Activated CD4-positive, alpha-beta T cell treated with anti-CD3 and anti-CD28 coated beads, Interleukin-10, Interleukin-2, amounts not matched to agents 100 ng/mL and 50 ng/mL, durations not matched to agents 16 hours and 8 hours (primary cell): Measurements from ENCODE around the gene THPO.

Experiments used
- DNase-seq: peaks from one replicate; pipeline ENCODE4 v3.0.0-alpha.2; 2020

The THPO gene

DNA sequence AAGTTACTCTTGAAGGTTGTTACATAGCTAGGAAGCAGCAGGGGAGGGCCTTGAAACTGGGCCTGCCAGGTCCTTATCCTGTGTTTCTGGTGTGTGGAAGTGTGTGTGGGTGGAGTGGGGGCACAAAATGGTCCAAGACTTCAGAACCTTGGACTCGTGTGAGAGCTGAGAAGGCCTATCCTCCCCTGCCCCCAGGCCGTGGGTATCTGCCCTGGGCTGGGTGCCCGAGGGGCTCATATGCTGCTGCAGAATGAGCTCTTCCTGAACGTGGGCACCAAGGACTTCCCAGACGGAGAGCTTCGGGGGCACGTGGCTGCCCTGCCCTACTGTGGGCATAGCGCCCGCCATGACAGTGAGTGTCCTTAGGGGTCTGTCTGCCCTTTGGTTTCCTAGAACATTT is 6.3 kb upstream of the THPO start:
- no peak for DNase-seq

DNA sequence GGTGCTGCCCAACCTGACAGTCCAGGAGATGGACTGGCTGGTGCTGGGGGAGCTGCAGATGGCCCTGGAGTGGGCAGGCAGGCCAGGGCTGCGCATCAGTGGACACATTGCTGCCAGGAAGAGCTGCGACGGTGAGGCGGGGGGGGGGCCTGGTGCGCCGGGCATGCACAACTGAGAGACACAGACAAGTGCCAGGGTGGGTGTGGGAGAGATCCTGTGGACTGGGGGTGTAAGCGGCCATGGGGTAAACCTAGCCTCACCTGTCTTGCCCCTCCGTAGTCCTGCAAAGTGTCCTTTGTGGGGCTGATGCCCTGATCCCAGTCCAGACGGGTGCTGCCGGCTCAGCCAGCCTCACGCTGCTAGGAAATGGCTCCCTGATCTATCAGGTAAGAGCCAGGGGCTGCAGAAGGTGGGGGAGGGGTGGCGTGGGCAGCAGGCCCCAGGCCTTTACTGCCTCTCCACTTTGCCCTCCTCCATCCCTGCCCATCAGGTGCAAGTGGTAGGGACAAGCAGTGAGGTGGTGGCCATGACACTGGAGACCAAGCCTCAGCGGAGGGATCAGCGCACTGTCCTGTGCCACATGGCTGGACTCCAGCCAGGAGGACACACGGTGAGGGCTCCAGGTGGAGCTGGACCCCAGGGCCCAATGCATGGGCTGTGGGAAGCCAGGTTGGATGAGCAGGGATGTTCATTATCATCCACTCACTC is 5.2 kb upstream of the THPO start:
- DNase-seq: no peak

DNA sequence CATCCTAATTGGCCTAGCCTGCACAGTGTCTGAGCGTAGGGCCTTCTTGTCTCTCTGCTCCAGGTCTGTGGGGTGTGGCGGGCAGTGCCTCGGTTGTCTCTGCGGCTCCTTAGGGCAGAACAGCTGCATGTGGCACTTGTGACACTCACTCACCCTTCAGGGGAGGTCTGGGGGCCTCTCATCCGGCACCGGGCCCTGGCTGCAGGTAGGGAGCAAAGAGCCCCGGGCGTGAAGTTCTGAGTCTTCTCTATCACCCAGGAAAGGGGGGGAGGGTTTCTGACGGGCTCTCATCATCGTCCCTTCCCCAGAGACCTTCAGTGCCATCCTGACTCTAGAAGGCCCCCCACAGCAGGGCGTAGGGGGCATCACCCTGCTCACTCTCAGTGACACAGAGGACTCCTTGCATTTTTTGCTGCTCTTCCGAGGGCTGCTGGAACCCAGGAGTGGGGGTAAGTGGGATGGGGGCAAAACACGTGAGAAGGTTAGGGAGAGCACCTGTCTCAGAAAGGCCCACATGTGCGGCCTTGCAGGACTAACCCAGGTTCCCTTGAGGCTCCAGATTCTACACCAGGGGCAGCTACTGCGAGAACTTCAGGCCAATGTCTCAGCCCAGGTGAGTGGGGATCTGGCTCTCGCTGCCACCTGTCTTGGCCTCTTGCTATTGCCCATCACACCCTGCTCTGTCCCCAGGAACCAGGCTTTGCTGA is 4.5 kb upstream of the THPO start:
- no peak for DNase-seq

DNA sequence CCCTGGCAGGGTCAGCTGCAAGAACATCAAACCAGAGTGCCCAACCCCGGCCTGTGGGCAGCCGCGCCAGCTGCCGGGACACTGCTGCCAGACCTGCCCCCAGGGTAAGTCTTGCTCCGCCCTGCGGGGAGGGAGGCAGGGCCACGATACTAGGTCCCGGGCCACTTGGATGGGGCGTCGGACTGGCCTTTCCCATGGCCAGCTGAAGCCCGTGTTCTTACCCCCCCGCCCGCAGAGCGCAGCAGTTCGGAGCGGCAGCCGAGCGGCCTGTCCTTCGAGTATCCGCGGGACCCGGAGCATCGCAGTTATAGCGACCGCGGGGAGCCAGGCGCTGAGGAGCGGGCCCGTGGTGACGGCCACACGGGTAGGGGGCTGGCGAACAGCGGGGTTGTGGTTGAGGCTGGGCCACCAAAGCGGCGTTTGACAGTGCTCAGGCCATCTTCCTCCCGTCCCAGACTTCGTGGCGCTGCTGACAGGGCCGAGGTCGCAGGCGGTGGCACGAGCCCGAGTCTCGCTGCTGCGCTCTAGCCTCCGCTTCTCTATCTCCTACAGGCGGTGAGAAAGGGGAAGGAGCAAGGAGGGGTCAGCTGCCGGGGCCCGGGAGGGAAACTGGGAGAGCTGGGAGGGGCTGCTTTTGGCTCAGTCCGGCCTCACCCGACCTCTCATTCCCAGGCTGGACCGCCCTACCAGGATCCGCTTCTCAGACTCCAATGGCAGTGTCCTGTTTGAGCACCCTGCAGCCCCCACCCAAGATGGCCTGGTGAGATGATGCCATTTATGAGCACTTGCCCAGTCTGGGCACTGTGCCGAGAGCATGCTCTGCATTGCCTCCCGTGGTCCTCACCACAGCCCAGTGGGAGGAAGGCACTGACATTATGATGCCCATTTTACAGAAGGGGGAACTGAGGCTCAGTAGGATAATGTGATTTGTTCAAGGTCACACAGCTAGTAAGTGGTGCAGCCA is 3.5 kb upstream of the THPO start:
- DNase-seq: no peak

DNA sequence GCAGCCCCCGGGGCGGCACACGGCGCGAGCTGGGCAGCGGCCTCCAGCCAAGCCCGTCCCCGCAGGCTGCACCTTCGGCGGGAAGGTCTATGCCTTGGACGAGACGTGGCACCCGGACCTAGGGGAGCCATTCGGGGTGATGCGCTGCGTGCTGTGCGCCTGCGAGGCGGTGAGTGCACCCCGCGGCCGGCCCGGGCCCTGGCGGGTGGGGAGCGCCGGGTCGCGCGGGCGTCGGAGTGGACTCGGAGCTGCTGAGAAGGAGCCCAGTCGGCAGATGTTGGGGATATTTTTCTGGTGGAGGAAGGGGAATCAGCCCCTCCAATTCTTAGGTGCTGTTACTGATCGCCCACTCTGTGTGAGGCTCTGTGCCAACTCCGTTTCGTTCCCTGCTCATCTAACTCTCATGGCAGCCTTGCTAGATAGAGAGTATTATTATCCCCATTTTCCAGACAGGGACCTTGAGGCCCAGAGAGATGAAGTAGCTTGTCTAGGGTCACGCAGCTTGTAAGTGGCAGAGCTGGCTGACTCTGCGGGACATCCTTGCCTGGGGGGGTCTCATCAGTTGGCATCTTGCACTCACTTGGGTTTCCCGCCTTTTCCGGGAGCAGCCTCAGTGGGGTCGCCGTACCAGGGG is 2.7 kb upstream of the THPO start:
- no peak for DNase-seq

DNA sequence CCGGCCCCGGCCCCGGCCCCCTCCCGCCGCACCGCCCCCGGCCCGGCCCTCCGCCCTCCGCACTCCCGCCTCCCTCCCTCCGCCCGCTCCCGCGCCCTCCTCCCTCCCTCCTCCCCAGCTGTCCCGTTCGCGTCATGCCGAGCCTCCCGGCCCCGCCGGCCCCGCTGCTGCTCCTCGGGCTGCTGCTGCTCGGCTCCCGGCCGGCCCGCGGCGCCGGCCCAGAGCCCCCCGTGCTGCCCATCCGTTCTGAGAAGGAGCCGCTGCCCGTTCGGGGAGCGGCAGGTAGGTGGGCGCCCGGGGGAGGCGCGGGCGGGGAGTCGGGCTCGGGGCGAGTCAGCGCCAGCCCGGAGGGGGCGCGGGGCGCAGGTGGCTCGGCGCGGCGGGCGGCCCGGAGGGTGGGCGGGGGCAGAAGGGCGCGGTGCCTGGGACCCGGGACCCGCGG is 2.2 kb upstream of the THPO start:
- no peak for DNase-seq

DNA sequence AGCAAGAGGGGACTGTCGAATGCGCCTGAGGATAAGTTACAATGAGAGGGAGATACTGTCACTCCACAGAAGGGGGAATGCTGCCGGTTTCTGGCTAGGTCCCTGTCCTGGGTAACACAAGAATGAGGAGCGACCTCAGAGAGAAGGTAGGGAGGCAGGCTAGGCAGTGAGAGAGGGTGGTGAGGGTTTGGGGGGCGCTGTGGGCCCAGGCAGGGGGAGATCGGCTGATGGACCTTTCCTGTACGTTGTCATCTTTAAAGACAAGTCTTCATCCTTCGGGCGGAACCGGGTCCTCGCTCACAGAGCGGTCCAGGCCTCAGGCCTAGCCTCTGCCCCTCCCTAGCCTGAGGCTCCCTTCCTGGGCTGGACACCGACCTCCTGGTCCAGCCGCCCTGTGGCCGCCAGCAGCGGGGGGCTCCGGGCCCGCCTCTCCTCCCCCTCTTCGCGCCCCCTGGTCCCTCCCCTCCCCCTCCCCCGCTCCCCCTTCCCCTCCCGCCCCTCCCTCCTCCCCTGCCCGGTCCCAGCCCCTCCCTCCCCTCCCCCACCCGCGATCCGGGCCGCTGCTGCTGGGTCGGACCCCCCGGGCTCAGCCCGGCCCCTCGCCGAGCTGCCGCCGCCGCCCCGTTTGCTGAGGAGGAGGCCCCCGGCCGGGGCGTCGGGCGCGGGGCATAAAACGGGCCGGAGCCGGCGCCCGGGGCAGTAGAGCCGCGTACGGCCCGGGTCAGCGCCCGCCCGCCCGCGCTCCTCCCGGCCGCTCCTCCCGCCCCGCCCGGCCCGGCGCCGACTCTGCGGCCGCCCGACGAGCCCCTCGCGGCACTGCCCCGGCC is 1.6 kb upstream of the THPO start, which contains the start of gene CHRD:
TSS of gene CHRD (plus strand) at position 697 of the 827 bp plus-strand sequence. CDS start 265 bp downstream, outside the sequence.
- DNase-seq: no peak

DNA sequence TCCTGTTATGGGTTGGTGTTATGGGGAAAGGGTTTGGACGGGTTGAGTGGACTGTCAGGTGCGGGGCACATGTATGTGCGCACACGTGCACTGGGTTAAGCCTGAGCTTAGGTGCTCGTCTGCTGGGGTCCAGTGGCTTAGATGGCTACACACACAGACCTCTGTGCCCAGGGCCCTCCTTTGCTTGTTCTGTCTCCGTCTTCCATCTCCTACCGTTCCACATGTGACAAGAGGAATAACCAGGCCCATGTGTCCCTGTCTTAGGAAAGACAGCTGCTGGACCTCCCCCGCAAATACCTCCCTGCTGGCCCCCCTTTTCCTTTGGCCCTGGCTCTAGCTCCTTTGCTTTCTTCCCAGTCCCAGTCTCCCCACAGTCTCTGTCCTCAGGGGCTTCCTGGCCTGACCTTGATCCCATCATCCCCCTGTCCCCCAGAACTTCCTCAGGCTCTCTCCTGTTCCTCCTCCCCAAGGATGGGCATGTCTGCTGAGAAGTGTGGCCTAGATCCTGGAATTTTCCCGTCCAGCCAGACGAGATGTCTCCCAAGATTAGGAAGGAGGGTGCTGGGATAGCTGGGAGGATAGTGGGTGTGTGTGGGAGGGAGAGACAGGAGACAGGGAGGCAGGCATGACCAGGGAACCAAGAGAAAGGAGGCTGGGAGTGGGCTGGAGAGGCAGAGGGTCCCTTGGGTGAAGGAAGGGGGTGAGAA is 797 bp upstream of the THPO start:
- DNase-seq: no peak

DNA sequence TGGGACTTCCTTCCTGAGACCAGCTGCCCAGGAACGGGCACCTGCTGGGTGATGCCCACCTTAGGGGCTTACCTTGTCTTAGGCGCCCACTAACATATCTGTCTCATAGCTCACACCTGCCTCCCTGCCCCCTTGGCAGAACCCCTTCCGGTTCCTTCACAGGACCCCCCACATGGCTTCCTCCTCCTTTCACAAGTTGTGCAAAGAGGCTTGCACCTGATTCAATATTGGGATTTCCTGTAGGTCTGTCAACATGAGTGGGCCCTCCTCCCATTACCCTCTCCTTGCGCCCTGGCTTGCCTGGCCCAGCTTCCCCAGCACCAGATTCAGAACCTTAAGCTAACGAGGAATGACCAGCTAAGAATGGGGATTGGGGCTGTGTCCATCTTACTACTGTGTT is 633 bp downstream of the THPO start:
- DNase-seq: no peak

DNA sequence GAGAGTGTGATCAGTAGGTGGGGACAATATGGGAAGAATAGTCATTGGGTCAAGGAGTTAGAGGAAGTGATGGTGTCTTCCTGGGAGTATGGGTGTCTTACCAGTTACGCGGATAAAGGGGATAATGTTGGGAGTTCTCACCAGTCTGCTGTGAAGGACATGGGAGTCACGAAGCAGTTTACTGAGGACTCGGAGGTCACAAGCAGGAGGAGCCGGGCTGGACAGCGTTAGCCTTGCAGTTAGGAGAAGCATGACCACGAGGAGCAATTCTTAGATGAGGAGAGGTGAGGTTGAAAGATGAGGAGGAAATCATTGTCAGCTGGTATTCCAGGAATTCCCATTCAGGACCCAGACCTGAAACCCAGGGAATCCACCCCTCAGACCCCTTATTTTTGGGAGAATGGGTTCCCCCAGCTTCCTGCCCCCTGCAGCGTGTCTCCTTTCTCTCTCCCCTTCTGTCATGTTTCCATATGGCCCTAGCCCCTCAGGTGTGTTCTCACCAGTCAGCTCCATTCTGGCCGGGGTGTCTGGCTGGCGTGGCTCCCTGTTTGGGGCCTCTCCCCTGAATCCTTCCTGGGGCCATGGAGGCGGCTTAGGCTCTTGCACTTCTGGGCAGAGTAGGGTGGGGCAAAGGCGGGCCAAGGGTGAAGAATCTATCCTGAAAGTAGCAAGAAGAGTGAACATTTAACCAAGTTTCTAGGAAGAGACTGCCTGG is 2.1 kb downstream of the THPO start:
- DNase-seq: no peak

DNA sequence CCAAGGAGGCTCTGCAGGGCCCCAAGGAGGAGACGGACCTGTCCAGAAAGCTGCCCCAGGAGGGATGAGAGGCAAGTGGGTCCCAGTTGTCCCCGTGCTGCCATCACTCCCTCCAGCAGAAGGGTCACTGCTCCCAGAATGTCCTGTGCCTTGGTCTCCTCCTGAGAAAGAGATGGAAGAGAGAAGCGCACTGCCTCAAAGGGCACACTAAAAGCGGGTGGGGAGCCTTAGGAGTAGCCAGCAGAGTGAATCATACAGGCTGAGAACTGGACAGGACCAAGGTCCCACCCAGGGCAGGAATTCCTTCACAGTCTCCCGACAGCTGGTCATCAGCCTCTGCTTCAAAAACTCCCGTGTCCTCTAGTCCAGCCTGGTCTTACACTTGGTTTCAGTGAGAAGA is 4.6 kb downstream of the THPO start:
- no peak for DNase-seq

DNA sequence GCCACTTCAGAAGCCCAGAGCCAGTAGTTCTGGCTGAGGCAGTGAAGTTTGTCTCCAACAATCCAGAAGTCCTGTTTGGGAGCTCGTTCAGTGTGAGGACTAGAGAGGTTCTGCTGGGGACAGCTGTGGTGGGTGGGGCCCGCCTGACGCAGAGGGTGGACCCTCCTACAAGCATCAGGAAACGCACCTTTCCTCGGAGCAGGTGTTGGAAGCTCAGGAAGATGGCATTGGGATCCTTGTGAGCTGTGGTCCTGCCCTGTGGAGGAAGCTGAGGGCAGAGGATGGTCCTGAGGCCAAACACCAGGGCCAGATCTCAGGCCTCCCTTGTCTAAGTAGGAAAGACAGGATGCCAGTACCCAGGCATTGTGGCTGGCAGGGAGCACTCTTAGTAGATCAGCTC is 5.1 kb downstream of the THPO start:
- no peak for DNase-seq

DNA sequence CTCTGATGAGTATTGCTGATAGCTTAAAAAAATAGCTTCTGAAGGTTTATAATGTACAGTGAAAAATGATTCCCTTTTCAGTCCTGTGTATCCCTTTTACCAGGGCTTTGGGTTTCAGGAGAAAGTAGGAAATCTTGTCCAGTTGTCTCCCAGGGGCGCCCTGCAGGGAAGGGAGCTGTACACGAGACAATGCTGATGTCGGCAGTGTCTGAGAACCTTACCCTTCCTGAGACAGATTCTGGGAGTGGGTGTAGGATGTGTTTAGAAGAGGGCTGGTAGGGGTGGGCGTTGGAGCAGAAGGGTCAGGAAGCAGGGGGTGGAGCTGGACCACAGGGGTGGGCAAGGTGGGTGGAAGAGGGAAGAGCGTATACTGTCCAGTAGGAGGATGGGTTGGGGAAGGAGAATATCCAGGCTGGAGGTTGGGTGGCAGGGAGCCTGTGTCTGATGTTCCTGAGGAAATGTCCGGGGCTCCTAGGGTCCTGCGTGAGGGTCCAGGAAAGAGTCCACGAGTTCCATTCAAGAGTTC is 5.6 kb downstream of the THPO start:
- no peak for DNase-seq

DNA sequence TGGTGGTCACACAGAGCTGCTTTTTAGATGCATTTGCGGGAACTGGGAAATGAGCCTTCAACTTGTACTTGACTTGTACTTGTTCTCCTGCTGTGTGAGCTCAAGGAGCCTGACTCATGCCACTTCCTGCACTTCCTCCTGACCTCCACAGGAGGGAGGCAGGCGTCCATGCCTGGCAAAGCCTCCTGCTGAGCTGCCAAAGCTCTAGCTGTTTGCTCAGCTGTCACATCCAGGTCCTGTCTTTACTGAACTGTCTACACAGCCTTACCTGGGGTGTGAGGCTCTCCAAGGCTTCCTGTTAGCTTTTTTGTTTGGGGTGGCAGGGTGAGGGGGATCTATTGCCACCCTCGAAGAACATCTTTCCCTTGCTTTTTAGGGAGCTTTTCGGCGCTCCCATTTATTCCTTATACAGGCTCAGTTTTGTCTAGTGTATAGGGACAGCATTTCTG is 6.4 kb downstream of the THPO start:
- DNase-seq: peak; percentile 77

DNA sequence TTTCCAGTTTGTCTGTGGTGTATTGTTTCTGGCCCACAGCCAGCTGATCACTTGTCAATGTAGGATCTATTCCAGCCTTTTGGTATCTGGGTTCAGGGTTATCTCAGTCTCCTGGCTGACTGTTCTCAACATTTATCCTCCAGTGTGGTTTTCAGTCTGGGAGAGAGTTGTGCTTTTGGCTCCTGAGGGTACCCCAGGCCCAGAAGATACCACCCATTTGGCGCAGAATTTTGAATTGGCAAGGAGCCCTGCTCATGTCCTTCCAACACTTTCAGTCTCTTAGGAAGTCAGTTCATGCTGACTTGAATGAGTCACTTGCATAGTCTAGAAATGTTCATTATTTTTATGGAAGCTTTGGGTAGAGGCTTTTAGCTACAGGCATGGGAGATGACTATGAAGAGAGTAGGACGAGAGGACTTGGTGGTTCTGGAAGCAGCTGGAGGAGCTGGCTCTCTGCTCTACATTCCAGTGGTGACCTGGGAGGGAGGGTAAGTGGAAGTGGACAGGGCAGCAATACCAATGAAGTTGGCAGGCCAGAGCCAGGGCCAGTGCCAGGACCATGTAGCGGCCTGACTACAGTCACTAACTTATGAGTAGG is 9.3 kb downstream of the THPO start:
- DNase-seq: no peak

DNA sequence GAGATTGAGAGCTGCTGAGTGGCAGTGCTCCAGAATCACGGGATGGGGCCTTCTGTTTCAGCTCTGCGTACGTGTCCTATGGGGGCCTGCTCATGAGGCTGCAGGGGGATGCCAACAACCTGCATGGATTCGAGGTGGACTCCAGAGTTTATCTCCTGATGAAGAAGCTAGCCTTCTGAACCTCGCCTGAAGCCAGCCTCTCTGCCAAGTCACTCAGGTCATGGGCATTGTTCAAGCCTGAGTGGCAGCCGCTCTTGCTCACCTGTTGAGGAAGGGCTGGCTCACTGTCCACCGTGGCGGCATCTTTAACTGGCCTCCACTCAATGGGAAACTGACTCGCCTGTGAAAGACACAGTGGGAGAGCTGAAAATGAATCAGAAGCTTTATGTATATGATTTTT is 9.9 kb downstream of the THPO start:
- no peak for DNase-seq

DNA sequence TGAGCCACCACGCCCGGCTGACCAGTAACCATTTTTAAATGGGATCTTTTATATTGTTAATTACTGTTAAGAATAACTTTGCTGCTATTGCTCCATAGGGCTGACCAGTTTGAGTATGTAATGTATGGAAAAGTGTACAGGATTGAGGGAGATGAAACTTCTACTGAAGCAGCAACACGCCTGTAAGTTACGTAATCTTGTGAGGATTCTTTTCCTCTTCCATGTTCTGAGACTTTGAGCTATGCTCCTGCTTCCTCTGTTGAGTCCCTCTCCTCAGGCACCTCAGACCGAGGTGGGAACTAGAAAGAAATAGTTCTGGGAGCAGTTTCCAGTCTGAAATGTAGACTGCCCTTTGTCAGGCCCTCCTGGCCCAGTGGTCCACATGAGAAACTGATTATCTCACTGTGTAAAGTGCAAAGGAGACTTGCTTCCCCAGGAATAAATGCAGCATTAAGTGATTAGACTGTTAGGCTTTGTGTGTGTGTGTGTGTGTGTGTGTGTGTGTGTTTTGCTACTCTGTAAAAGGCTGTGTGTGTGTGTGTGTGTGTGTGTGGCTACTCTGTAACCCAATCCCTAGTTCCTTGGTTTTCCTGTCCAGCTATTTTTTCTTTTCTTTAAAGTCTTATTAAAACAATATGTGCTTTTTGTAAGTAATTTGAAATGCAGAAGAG is 11.3 kb downstream of the THPO start:
- DNase-seq: no peak

DNA sequence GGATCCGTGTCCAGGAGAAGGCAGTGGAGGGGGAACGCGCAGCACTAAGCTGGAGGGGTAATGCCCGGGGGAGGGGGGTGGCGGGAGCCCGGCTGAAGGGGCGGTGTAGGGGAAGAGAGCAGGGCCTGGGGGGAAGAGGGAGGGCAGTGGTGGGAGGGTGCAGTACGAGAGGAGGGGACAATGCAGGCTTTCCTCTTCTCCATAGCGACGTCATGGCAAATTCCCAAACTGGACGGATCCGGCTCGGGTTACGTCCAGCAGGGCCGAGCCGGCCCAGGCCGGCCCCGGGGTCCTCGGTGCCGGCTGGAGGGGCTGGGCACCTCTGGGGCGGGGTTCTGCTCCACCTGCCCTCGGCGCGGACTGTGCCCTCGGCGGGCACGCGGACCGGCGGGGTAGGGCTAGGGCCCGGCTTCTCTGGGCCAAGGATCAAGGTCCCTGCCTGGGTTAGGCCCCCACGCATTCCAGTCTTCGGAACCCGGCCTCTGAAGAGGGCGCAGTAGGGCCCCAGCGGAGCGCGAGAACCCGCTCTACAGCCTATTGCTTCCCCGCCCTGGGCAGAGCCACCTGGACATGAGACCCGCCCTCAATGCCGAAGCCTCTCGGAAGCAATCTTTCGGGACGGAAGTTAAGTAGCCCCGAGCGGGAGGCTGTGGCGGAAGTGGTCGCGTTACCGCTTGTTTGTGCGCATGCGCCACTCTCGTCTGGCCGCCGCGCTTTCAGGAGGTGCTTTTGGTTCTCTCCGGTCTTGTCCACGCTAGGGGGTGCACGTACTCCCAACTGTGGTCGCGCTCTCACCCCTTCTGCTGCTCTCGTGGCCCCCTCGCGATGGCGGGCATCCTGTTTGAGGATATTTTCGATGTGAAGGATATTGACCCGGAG is 15.1 kb downstream of the THPO start:
- peak; percentile 98 for DNase-seq
